Measurements from ENCODE around the gene UGT8. TPM values are rescaled to one million over a fixed set of nuclear protein-coding genes. Genes with fewer than 3 reads are reported as not detected.
"Not testable (repeated sequence)": the region's sequence is repeated elsewhere in the genome, so short reads cannot be mapped to it uniquely, and the experiment has no call there.

The UGT8 gene
- total and polyA plus RNA-seq, 11 donors: 0.03 to 0.29 (median 0.13) TPM; not detected in 7

DNA sequence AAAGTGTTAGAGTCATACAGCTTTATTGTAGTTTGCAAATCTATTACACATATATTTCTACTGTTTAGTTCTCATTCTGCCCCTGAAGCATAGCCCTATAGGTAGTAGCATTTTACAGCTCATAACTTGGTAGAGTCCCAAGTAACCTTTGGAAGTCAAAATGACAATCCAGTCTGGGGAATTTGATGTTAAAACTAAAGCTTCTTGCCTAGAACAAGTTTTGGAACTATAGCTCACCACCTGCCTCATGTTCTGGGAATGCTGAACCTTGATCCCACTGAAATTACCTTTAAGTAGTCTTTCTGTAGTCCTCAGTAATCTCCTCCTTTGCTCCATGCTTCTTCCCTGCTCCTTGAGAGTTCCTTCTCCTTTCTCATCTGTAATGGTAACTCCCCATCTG, 8.4 kb downstream of the UGT8 start:
- DNase-seq (no peak), ATAC-seq (no peak)
- TF ChIP-seq CTCF (IDR thresholded peaks at IDR 0.05) (no peak), POLR2A (IDR thresholded peaks at IDR 0.05) (no peak)
- Histone ChIP-seq H3K27me3 (no peaks in the 10 kb centered on the region), H3K27ac (no peak overlapping the region), H3K9me3 (no peaks in the 10 kb centered on the region), H3K4me3 (no peak overlapping the region), H3K4me1 (no peaks in the 10 kb centered on the region), H3K36me3 (no peaks in the 10 kb centered on the region)
- intact Hi-C loops (cut with DNase I): no loop called here

DNA sequence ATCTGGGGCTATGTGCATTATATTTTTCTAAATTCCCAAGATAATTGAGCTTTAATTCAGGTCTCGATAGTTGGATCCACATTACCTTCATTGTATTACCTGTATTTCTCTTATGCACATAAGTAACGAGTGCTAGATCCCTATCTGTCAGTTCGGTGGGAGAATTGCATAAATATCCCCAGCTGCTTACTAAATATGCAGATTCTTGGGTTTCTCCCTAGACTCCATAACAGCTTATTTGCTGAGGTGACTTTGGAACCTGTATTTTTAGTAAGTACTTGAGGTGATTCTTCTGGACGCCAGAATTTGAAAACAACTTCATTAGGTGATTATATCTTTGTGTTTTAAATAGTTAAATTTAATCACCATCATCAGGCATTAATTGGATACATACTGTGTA, 15.0 kb downstream of the UGT8 start:
- intact Hi-C loops (cut with DNase I): no loop called here
- ATAC-seq (no peak), DNase-seq (no peak)
- H3K27ac ChIP-seq: no peak overlapping the region
- H3K4me1 ChIP-seq: no peaks in the 10 kb centered on the region
- no peaks in the 10 kb centered on the region for H3K36me3 ChIP-seq
- no peaks in the 10 kb centered on the region for H3K9me3 ChIP-seq
- no peak overlapping the region for H3K4me3 ChIP-seq
- TF ChIP-seq POLR2A (IDR thresholded peaks at IDR 0.05) (no peak), CTCF (IDR thresholded peaks at IDR 0.05) (no peak)
- H3K27me3 ChIP-seq: peaks cover 0 to 4% (median 0%) of the 10 kb centered on the region in 9 donors
- 58 to 74% (median 66%) methylated on average over 4 of the region's 4 CpGs for WGBS, 4 donors

- H3K9me3 ChIP-seq: no peaks in the 10 kb centered on the region
- H3K4me3 ChIP-seq: no peak overlapping the region
- DNase-seq (no peak), ATAC-seq (no peak)
- no peak overlapping the region for H3K27ac ChIP-seq
- 76 to 82% (median 80%) methylated on average over 3 of the region's 3 CpGs for WGBS, 4 donors
- intact Hi-C loops (cut with DNase I): no loop called here
- no peaks in the 10 kb centered on the region for H3K4me1 ChIP-seq
- peaks cover 0 to 4% (median 0%) of the 10 kb centered on the region in 9 donors for H3K27me3 ChIP-seq
- H3K36me3 ChIP-seq: no peaks in the 10 kb centered on the region
- TF ChIP-seq POLR2A (IDR thresholded peaks at IDR 0.05) (no peak), CTCF (IDR thresholded peaks at IDR 0.05) (no peak)
These were observed 16.8 kb downstream of the UGT8 start for GRCh38 chr4:114615435-114615834.

DNA sequence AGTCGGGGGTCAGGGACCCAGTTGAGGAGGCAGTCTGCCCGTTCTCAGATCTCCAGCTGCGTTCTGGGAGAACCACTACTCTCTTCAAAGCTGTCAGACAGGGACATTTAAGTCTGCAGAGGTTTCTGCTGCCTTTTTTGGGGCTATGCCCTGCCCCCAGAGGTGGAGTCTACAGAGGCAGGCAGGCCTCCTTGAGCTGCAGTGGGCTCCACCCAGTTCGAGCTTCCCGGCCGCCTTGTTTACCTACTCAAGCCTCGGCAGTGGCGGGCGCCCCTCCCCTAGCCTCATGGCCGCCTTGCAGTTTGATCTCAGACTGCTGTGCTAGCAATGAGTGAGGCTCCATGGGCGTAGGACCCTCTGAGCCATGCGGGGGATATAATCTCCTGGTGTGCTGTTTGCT, 17.4 kb downstream of the UGT8 start:
- H3K9me3 ChIP-seq; ATAC-seq; DNase-seq; H3K27me3 ChIP-seq; H3K4me3 ChIP-seq; H3K4me1 ChIP-seq; intact Hi-C loops (cut with DNase I); H3K27ac ChIP-seq; H3K36me3 ChIP-seq: not testable (repeated sequence)
- WGBS, 4 donors: 89 to 95% (median 93%) methylated on average over 10 to 12 of the region's 12 CpGs

DNA sequence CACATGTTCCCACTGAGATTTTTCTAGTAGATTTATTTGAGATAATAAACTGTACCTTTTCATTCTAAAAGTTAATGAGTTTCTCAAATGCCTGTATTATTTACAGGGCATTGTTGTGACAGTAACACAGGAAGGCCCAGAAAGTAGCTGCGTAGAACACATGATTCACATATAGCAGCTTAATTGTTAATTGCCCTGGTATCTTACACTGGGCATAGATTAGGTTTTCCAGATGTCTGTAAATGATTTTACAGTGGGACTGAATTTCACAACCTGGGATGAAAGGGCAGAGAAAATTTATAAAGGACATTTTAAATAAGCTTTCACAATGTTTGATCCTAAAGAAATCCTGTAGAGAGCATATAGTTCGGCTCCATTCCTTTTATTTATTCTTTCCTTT, 27.6 kb downstream of the UGT8 start:
- WGBS, 4 donors: 83 to 87% (median 84%) methylated on average over 2 of the region's 2 CpGs
- Histone ChIP-seq H3K27me3 (peaks cover 0 to 4% (median 0%) of the 10 kb centered on the region in 9 donors), H3K4me1 (no peaks in the 10 kb centered on the region), H3K36me3 (no peaks in the 10 kb centered on the region), H3K9me3 (peaks cover 0 to 3% (median 0%) of the 10 kb centered on the region in 12 donors), H3K27ac (no peak overlapping the region), H3K4me3 (no peak overlapping the region)
- no peak for TF ChIP-seq POLR2A (IDR thresholded peaks at IDR 0.05)
- TF ChIP-seq CTCF (IDR thresholded peaks at IDR 0.05): no peak
- DNase-seq (no peak), ATAC-seq (no peak)
- intact Hi-C loops (cut with DNase I): no loop called here

Data from heart left ventricle (tissue), 16 donors.